ENCODE measurements around the gene SCTR. TPM values are rescaled to one million over a fixed set of nuclear protein-coding genes. Genes with fewer than 3 reads are reported as not detected.
A peak's percentile ranks its signal among the peaks of the same experiment; 100 is the strongest.

Gene SCTR
- total and polyA plus RNA-seq, 2 of the 13 experiments (the other 11 are each of a cell fraction or from before 2014, with no cell fraction given) = not detected

- TF ChIP-seq ZNF260 (CRISPR knock-in tag; IDR thresholded peaks at IDR 0.05; ENCODE audit: borderline replicate concordance, low read depth) = no peak
- peak; percentile 74 for TF ChIP-seq MAX (IDR thresholded peaks at IDR 0.05)
- TF ChIP-seq ZBTB37 (CRISPR knock-in tag; IDR thresholded peaks at IDR 0.05) = peak; percentile 65; the same call in 1 of the 2 replicates
- TF ChIP-seq ZFP36 (IDR thresholded peaks at IDR 0.05; ENCODE audit: borderline replicate concordance, low read depth, low read length, partially characterized antibody) = peak; percentile 25
- peak; percentile 62; the same call in 1 of the 2 replicates for TF ChIP-seq ZNF501 (CRISPR knock-in tag; IDR thresholded peaks at IDR 0.05)
- peak; percentile 64 for TF ChIP-seq ZFP91 (CRISPR knock-in tag; IDR thresholded peaks at IDR 0.05; ENCODE audit: borderline replicate concordance)
- TF ChIP-seq ZNF362 (CRISPR knock-in tag; IDR thresholded peaks at IDR 0.05; ENCODE audit: borderline replicate concordance) = peak; percentile 68
- 0 out of 2 replicates have a peak, but pooled peaks have one; percentile 6 for TF ChIP-seq ZNF709 (CRISPR knock-in tag; IDR thresholded peaks at IDR 0.05)
- TF ChIP-seq ZMAT3 (CRISPR knock-in tag; conservative IDR thresholded peaks at IDR 0.05) = peak; percentile 31; the same call in 1 of the 2 replicates
- TF ChIP-seq ZC3H13 (CRISPR knock-in tag; IDR thresholded peaks at IDR 0.05) = peak; percentile 78; the same call in 1 of the 2 replicates
- TF ChIP-seq TEAD2 (CRISPR knock-in tag; IDR thresholded peaks at IDR 0.05) = no peak; the same call in 1 of the 2 replicates
- no peak for TF ChIP-seq FOXO4 (CRISPR knock-in tag; conservative IDR thresholded peaks at IDR 0.05)
- TF ChIP-seq GATAD2A (CRISPR knock-in tag; IDR thresholded peaks at IDR 0.05) = peak; percentile 74
- no peak for TF ChIP-seq ZNF530 (CRISPR knock-in tag; IDR thresholded peaks at IDR 0.05; ENCODE audit: low read depth)
- peak; percentile 91; the same call in 1 of the 2 replicates for TF ChIP-seq ZNF230 (CRISPR knock-in tag; IDR thresholded peaks at IDR 0.05)
- TF ChIP-seq ZNF598 (CRISPR knock-in tag; IDR thresholded peaks at IDR 0.05; ENCODE audit: borderline replicate concordance) = no peak
- no peak for TF ChIP-seq BHLHE40 (IDR thresholded peaks at IDR 0.05; ENCODE audit: low read length)
- peak; percentile 45; the same call in 1 of the 2 replicates for TF ChIP-seq ZNF510 (CRISPR knock-in tag; IDR thresholded peaks at IDR 0.05; ENCODE audit: low read depth)
- peak; percentile 99 for TF ChIP-seq ZMYM3 (CRISPR knock-in tag; IDR thresholded peaks at IDR 0.05)
- no peak for TF ChIP-seq STAT6 (CRISPR knock-in tag; IDR thresholded peaks at IDR 0.05; ENCODE audit: borderline replicate concordance)
These were observed 92.9 kb downstream of the SCTR start, which contains the start of gene TMEM37 (continued) for GRCh38 chr2:119431155-119431975.
